Stimulated activated CD4-positive, alpha-beta T cell treated with anti-CD3 and anti-CD28 coated beads, Interleukin-2, amount 100 ng/mL, for 24 hours (primary cell): ENCODE results near the gene UQCRC1.

Experiments used
- DNase-seq, 2 donors: peaks; one replicate each; pipeline ENCODE4 v3.0.0-alpha.2; 2020

UQCRC1 gene

GRCh38 chr3:48609088-48610005 is at the start of gene UQCRC1:
Gene UQCRC1, minus strand, starts transcription at chr3:48609646. Its CDS starts 26 bp downstream, at chr3:48609620.
- peak; percentile 91 to 94 for DNase-seq

- DNase-seq = peak in 1 of 2 donors; percentile 46
Measured at GRCh38 chr3:48656841-48657281, 47.4 kb upstream of the UQCRC1 start.

- peak; percentile 86 to 88 for DNase-seq
Measured at GRCh38 chr3:48656061-48656840, 46.8 kb upstream of the UQCRC1 start.

- peak; percentile 54 to 62 for DNase-seq
Measured at GRCh38 chr3:48655606-48656005, 46.2 kb upstream of the UQCRC1 start.

- no peak for DNase-seq
Measured at GRCh38 chr3:48655063-48655462, 45.6 kb upstream of the UQCRC1 start.

GRCh38 chr3:48652923-48653715 is 43.7 kb upstream of the UQCRC1 start:
- DNase-seq = no peak

- DNase-seq = no peak
Measured at GRCh38 chr3:48651771-48652170, 42.3 kb upstream of the UQCRC1 start.

- DNase-seq = no peak
Measured at GRCh38 chr3:48650723-48651122, 41.3 kb upstream of the UQCRC1 start.

GRCh38 chr3:48648188-48648850 is 38.9 kb upstream of the UQCRC1 start:
- DNase-seq = no peak

- no peak for DNase-seq
Measured at GRCh38 chr3:48647714-48648113, 38.3 kb upstream of the UQCRC1 start.

- DNase-seq = no peak
Measured at GRCh38 chr3:48644898-48645760, 35.7 kb upstream of the UQCRC1 start.

GRCh38 chr3:48642605-48643004 is 33.2 kb upstream of the UQCRC1 start:
- no peak for DNase-seq

GRCh38 chr3:48641396-48641795 is 31.9 kb upstream of the UQCRC1 start:
- DNase-seq = no peak

- no peak for DNase-seq
Measured at GRCh38 chr3:48639944-48640606, 30.6 kb upstream of the UQCRC1 start.

GRCh38 chr3:48637305-48637704 is 27.9 kb upstream of the UQCRC1 start:
- no peak for DNase-seq

GRCh38 chr3:48636149-48636655 is 26.8 kb upstream of the UQCRC1 start:
- DNase-seq = no peak

GRCh38 chr3:48635222-48636021 is 26.0 kb upstream of the UQCRC1 start, which contains the start of gene SLC26A6:
Gene SLC26A6, minus strand, starts transcription at chr3:48635461. Its CDS starts 68 bp downstream, at chr3:48635393.
- peak; percentile 94 to 97 for DNase-seq

- DNase-seq = peak; percentile 58 to 73
Measured at GRCh38 chr3:48634661-48635221, 25.3 kb upstream of the UQCRC1 start.

GRCh38 chr3:48633743-48634142 is 24.3 kb upstream of the UQCRC1 start:
- DNase-seq = no peak
